HG03097 (cell line): ENCODE results near the gene PPFIA2.

Experiments used
- ATAC-seq: cut with Tn5 transposase; IDR thresholded peaks from one replicate; pipeline ENCODE4 v1.9.1; 2021; ENCODE audit not compliant: unreplicated experiment, low FRiP score

PPFIA2 gene

DNA sequence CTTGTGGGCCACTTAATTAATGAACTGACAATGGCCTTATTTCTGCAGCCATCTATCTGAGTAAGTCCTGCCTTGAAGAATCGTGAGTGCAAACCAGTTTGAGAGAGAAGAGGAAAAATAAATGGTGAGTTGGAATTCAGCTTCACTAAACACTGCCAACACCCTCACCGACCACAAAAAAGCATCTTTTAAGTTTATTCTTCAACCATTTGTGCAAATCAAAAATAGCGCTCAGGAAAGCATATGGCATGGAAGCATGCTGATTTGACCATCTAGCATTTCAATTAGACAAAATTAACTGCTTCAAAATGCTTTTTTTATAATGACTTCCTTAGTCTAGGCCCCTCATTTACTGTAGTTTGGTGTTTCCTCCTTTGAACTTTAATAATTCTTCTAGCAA lies 294.0 kb downstream of the PPFIA2 start:
- no peak for ATAC-seq

DNA sequence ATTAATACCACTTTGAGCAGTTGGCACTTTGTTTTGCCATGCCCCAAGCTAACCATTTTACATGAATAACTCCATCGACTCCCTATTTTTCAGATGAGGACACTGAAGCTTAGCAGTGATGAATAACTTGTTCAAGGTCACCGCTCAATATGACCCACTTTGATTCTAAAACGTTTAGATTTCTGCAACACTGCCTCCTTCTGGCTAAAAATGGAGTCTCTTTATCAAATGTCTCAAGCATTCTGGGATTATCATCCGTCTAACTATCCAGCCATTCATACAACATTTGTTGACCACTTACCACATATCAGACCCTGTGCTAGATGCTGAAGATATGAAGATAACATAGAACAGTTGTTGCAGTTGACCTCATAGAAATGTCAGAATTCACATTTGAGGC lies 298.0 kb downstream of the PPFIA2 start:
- no peak for ATAC-seq

DNA sequence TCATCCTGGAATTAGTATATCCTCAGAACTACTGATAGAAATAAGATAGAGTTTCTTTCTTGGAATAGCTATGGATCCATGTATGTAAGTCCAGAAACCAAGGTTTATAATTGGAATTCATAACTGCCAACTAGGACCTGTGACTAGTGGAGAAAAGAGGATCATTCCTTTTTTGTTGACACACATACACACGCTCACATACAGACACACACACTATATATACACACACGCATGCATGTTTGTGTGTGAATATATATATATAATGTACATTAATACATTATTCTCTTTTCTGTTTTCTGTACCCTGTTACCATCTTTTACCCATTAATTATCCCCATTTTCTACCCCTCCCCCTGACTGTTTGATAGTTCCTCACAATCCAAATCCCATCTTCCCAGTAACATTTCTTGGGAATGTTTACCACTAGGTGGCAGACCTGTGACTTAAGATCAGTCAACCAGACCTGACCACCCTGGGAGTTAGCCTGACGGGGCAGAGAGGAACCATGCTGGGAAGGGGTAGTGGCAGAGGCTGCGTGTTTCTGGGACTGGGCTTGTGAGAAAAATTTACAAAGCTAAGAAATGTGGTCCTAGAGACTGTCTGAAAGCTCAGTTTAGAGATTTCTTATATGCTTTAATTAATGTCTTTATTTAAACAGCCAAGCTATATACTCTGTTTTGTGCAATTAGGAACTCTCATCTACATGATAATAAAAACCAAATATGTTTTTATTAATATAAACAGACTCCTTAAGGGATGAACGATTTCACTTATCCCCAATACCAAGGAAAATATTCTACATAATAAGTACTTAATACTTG lies 308.0 kb downstream of the PPFIA2 start:
- ATAC-seq, result no peak

DNA sequence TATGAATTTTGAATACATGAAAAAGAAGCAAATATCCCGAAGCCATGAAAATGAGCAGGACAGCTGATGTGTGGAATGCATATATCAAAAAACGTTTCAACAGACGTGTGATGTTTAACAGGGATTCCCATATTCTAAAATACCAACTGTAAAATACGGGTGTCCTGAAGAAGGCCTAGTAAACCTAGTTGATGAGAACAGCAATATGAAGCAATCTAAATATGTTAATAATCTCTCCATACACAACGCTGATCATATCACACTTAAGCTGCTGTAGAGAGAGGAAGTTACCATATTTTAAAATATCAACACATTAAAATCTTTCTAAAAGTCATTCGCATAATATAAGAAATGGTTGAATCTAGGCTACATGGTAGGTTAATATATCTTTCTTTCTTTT lies 317.5 kb downstream of the PPFIA2 start:
- no peak for ATAC-seq

GRCh38 chr12:81440001-81440400 lies 319.1 kb downstream of the PPFIA2 start:
- ATAC-seq, result no peak

- no peak for ATAC-seq
These were observed 319.8 kb downstream of the PPFIA2 start for GRCh38 chr12:81439344-81439743.

DNA sequence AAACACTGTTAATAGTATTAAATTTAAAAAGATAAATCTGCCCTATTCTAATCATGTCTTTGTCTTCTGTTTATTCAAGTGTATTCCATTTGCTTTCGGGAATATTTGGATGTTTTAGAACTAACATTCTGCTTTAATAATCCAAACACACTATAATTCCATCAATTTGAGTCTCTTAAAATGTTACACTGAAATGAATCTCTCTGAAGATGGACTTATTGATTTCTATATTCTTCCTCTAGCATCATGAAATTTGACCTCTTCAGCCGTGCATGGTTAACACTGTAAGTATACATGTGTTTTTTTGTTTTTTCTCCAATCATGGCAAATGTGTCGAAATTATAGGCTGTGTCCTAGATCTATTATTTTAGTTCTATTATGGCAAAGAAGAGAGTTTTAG lies 342.1 kb downstream of the PPFIA2 start:
- no peak for ATAC-seq

- no peak for ATAC-seq
These were observed 342.6 kb downstream of the PPFIA2 start for GRCh38 chr12:81416571-81416970.

GRCh38 chr12:81414441-81414840 lies 344.7 kb downstream of the PPFIA2 start:
- no peak for ATAC-seq

DNA sequence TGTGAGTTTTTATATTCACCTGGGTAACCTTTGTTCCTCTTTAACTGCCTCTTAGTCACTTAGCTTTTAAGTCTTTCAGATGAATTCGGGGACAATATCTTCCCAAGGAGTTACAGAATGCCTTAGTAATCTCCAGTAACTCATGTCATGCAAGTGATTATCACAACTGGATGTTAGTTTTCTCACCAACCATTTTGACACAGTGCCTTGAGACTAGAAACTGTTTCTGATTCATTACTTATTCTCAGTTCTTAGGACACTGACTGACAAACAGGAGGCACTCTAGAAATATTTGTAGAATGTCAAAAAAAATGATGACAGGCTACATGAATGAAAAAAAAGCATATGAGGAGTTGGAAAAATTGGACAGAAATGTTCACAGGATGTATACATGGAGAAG lies 346.2 kb downstream of the PPFIA2 start:
- ATAC-seq, result no peak

GRCh38 chr12:81403348-81403747 lies 355.8 kb downstream of the PPFIA2 start:
- no peak for ATAC-seq

- no peak for ATAC-seq
These were observed 357.9 kb downstream of the PPFIA2 start for GRCh38 chr12:81401241-81401640.

GRCh38 chr12:81400024-81400423 lies 359.1 kb downstream of the PPFIA2 start:
- ATAC-seq, result no peak

DNA sequence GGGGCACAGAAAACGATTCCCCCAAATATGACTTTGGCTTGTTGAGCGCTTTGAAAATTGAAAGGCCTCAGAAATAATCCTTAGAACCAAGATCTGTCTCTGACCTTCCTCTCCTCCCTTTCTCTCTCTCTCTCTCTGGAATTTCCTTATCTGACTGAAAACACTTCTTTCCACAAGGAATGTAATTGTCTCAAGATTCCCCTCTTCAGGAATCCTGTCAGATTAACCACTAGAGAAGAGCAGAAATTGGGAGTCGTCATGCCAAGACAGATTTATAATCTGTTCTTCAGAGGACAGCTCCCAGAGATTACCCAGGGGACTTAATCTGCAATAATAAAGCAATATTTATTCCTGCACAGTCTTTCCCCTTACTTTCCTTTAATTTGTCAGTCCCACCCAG lies 363.7 kb downstream of the PPFIA2 start:
- no peak for ATAC-seq

DNA sequence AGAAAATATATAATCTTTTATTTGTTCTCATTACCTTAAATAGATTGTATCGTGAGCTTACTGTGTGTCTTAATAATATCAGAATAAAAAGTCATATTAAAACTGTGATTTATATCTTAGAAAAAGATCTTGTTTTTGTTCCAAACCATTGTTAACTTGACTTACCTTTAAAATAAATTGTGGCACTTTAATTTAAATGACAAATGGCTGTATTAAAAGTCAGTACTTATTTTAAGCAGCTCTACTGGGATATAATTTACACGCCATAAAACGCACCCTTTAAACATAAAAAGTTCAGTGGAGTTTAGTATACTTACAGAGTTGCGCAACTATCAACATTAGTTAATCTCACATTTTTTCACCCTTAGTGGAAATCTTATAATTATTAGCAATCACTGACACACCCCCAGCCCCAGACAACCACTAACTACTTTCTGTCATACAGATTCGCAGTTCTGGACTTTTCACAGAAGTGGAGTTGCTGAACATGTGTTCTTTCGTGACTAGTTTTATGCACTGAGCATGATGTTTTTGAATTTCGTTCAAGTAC lies 369.5 kb downstream of the PPFIA2 start:
- no peak for ATAC-seq

GRCh38 chr12:81386101-81386500 lies 373.0 kb downstream of the PPFIA2 start:
- no peak for ATAC-seq

- ATAC-seq, result no peak
These were observed 377.2 kb downstream of the PPFIA2 start for GRCh38 chr12:81381951-81382350.

GRCh38 chr12:81378601-81379285 lies 380.4 kb downstream of the PPFIA2 start:
- no peak for ATAC-seq

GRCh38 chr12:81377771-81378170 lies 381.4 kb downstream of the PPFIA2 start:
- ATAC-seq, result no peak

DNA sequence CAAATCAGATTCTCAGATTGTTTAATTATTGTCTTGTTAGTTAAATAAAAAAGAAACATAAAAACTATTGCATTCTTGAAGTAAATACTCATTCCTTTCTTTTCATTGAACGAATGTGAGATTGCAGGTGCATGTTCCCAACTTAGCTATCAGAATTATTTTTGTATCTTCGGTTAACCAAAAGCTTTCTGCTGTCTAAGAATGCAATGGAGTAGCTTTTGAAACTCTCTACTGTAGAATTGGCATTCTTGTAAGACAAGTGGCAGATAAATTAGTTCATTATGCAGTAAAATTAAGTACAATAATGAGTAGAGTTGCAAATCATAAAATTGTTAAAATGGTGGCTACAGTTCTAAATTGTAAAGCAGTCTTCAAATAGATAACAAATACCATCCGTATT lies 383.2 kb downstream of the PPFIA2 start:
- ATAC-seq, result no peak

DNA sequence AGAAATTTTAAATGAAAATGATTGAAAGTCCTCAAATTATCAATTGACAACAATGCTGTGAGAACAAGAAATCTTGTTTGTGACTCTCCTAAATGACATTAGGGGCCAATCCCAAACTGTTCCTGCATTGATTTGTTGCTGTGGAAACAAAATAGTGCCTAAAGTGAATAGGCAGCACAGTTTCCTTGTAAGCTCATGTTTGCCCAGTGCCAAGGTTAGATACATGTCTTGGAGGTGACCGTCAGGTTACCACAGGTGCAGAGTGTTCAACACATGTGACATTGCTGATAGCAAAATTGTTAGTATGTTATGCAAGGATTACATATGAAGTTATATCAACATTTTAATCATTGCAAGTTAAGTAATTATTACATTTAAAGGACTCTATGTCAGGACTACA lies 388.7 kb downstream of the PPFIA2 start:
- ATAC-seq, result no peak

GRCh38 chr12:81369175-81369574 lies 390.0 kb downstream of the PPFIA2 start:
- no peak for ATAC-seq
